Fibroblast of pulmonary artery (primary cell): ENCODE data around the gene KMT2B.

Source experiments
- DNase-seq: peaks from one replicate; pipeline ENCODE4 v3.0.0-alpha.2; 2010; ENCODE audit warnings: low read depth
- H3K4me3 ChIP-seq: replicated peaks from 2 replicates; pipeline ENCODE4 v1.5.1; 2011; ENCODE audit warnings: low read depth, mild to moderate bottlenecking, control low read depth, low read length, moderate library complexity
- CTCF ChIP-seq: IDR thresholded peaks from 2 replicates; pipeline ENCODE4 v1.5.1; 2011; ENCODE audit warnings: mild to moderate bottlenecking, control low read depth, low read length, inconsistent platforms; ENCODE audit errors: missing control alignments

Gene KMT2B

GRCh38 chr19:35773020-35773806 lies 55.4 kb downstream of the KMT2B start:
- no peak overlapping the region for H3K4me3 ChIP-seq
- peak; percentile 54 for DNase-seq

GRCh38 chr19:35774274-35775045 lies 56.7 kb downstream of the KMT2B start:
- DNase-seq, result no peak
- H3K4me3 ChIP-seq, result peak overlapping the region; percentile 31
- no peak for TF ChIP-seq CTCF

More at GRCh38 chr19:35773020-35773806, 55.4 kb downstream of the KMT2B start:
- TF ChIP-seq CTCF, result no peak

GRCh38 chr19:35775046-35775297 lies 57.2 kb downstream of the KMT2B start:
- H3K4me3 ChIP-seq, result peak overlapping the region; percentile 31
- no peak for DNase-seq
- no peak for TF ChIP-seq CTCF

- H3K4me3 ChIP-seq, result peak within 1 kb of the TSS; percentile 67
- DNase-seq, result peak; percentile 96
- TF ChIP-seq CTCF, result no peak
Observed at GRCh38 chr19:35775298-35776101, 57.7 kb downstream of the KMT2B start, which contains the start of gene ARHGAP33. ARHGAP33 (plus strand) TSS chr19:35775564; CDS start chr19:35775659, 95 bp downstream.

GRCh38 chr19:35776102-35776788 lies 58.4 kb downstream of the KMT2B start:
- H3K4me3 ChIP-seq, result peak overlapping the region; percentile 67
- TF ChIP-seq CTCF, result no peak
- no peak for DNase-seq

- no peak overlapping the region for H3K4me3 ChIP-seq
- DNase-seq, result no peak
- no peak for TF ChIP-seq CTCF
Observed at GRCh38 chr19:35777086-35777841, 59.5 kb downstream of the KMT2B start.
